H1 (cell line): ENCODE measurements around the gene AP2B1. TPM values are rescaled to one million over a fixed set of nuclear protein-coding genes. Genes with fewer than 3 reads are reported as not detected.

Source experiments
- CTCF ChIA-PET: fragments of 300-600 bp; sonication (Branson Sonifier 250); formaldehyde crosslinking; loops from one replicate; lab custom pipeline; 2021; ENCODE audit not compliant: partially characterized antibody; lab: Charles Lee
- POLR2A ChIA-PET: fragments of 300-600 bp; sonication (Branson Sonifier 250); formaldehyde crosslinking; loops from one replicate; lab custom pipeline; 2021; ENCODE audit warnings: inconsistent platforms; ENCODE audit not compliant: partially characterized antibody; lab: Charles Lee
- DNase-seq, 2 experiments: peaks; one replicate each; pipeline versions ENCODE4 v3.0.0 to v3.0.0-alpha.2; 2010 to 2022; ENCODE audit warnings: low spot score in 2 of 2, low read depth in 1 of 2, mixed read lengths in 1 of 2
- FAIRE-seq: peaks from 2 replicates; lab custom pipeline; 2011; peaks lifted over from hg19 to GRCh38; lab: Jason Lieb, UNC
- H2AFZ ChIP-seq: 2 replicates; pipeline ENCODE4 v1.8.1; 2012; ENCODE audit warnings: low read length, inconsistent platforms
- H2AK5ac ChIP-seq: 2 replicates; pipeline ENCODE4 v1.6.1; 2013; ENCODE audit warnings: low read depth, low read length
- H2BK120ac ChIP-seq: replicated peaks from 2 replicates; pipeline ENCODE3; 2013; ENCODE audit warnings: low read depth, low read length, inconsistent platforms
- H2BK12ac ChIP-seq: 2 replicates; pipeline ENCODE4 v1.6.1; 2013; ENCODE audit warnings: low read depth, low read length
- H2BK15ac ChIP-seq: 2 replicates; pipeline ENCODE4 v1.6.1; 2013; ENCODE audit warnings: low read length
- H2BK20ac ChIP-seq: 2 replicates; pipeline ENCODE4 v1.6.1; 2013; ENCODE audit warnings: low read length
- H2BK5ac ChIP-seq: 2 replicates; pipeline ENCODE4 v1.6.1; 2013; ENCODE audit warnings: low read depth, low read length
- H3K14ac ChIP-seq: 2 replicates; pipeline ENCODE4 v1.6.1; 2013; ENCODE audit warnings: inconsistent platforms; ENCODE audit not compliant: insufficient read length
- H3K18ac ChIP-seq: 2 replicates; pipeline ENCODE4 v1.6.1; 2013; ENCODE audit warnings: low read length; ENCODE audit errors: extremely low read depth
- H3K23ac ChIP-seq: 2 replicates; pipeline ENCODE4 v1.6.1; 2013; ENCODE audit warnings: inconsistent platforms; ENCODE audit not compliant: insufficient read length
- H3K23me2 ChIP-seq: 2 replicates; pipeline ENCODE4 v1.6.1; 2013; ENCODE audit warnings: low read depth, low read length
- H3K27ac ChIP-seq: 2 replicates; pipeline ENCODE4 v1.6.1; 2011; ENCODE audit warnings: low read depth, low read length, inconsistent platforms
- H3K27me3 ChIP-seq, 4 experiments: replicated peaks in 1 of 4; 1 replicate in 1 of 4; 2 replicates in 3 of 4; pipeline versions ENCODE4 v1.6.1 to v1.8.1; 2011 to 2013; ENCODE audit warnings: low read length in 3 of 4, mild to moderate bottlenecking in 3 of 4, inconsistent platforms in 2 of 4, mixed read lengths in 2 of 4, moderate library complexity in 1 of 4; ENCODE audit not compliant: control insufficient read depth in 3 of 4, insufficient read depth in 3 of 4; ENCODE audit errors: extremely low read depth in 1 of 4
- H3K36me3 ChIP-seq, 4 experiments: 2 replicates each; pipeline versions ENCODE4 v1.6.1 to v1.8.1; 2011 to 2013; ENCODE audit warnings: mild to moderate bottlenecking in 4 of 4, low read length in 3 of 4, moderate library complexity in 2 of 4, control low read depth in 1 of 4, inconsistent platforms in 1 of 4; ENCODE audit not compliant: insufficient read depth in 4 of 4, control insufficient read depth in 2 of 4
- H3K4ac ChIP-seq: replicated peaks from 2 replicates; pipeline ENCODE3; 2013; ENCODE audit warnings: low read length, low read depth, mixed read lengths, inconsistent platforms; ENCODE audit not compliant: insufficient read length
- H3K4me1 ChIP-seq, 4 experiments: replicated peaks in 1 of 4; 1 replicate in 1 of 4; 2 replicates in 3 of 4; pipeline versions ENCODE4 v1.6.1 to v1.8.1; 2011 to 2013; ENCODE audit warnings: low read length in 3 of 4, inconsistent platforms in 2 of 4, mixed read lengths in 1 of 4; ENCODE audit not compliant: insufficient read depth in 4 of 4, control insufficient read depth in 3 of 4
- H3K4me2 ChIP-seq, 2 experiments: 2 replicates each; pipeline versions ENCODE4 v1.6.1 to v1.8.1; 2011 to 2013; ENCODE audit warnings: low read depth in 2 of 2, low read length in 2 of 2, control low read depth in 1 of 2, inconsistent platforms in 1 of 2, mild to moderate bottlenecking in 1 of 2; ENCODE audit not compliant: insufficient read depth in 1 of 2
- H3K4me3 ChIP-seq, 4 experiments: fragments of 200-600, 300-600 bp in 1 of 4; sonication (generic), shearing (Covaris generic), sonication (Bioruptor Twin) in 1 of 4; 2 replicates each; pipeline versions ENCODE4 v1.5.1 to v1.8.1; 2011 to 2016; ENCODE audit warnings: low read length in 4 of 4, low read depth in 3 of 4, control low read depth in 2 of 4, inconsistent platforms in 2 of 4, mild to moderate bottlenecking in 2 of 4, mixed read lengths in 1 of 4, moderate library complexity in 1 of 4; ENCODE audit not compliant: insufficient read depth in 2 of 4; ENCODE audit errors: extremely low read depth in 1 of 4
- H3K56ac ChIP-seq: replicated peaks from 2 replicates; pipeline ENCODE3; 2013; ENCODE audit warnings: low read depth, mild to moderate bottlenecking, mixed read lengths, low read length, inconsistent platforms; ENCODE audit not compliant: insufficient read length
- H3K79me1 ChIP-seq: 2 replicates; pipeline ENCODE4 v1.6.1; 2013; ENCODE audit warnings: low read depth, low read length, control low read depth
- H3K79me2 ChIP-seq, 2 experiments: 2 replicates each; pipeline versions ENCODE4 v1.6.1 to v1.8.1; 2012 to 2013; ENCODE audit warnings: low read length in 2 of 2, mild to moderate bottlenecking in 2 of 2, inconsistent platforms in 1 of 2; ENCODE audit not compliant: insufficient read depth in 2 of 2, control insufficient read depth in 1 of 2
- H3K9ac ChIP-seq, 4 experiments: replicated peaks in 1 of 4; 1 replicate in 1 of 4; 2 replicates in 3 of 4; pipeline versions ENCODE4 v1.6.1 to v1.8.1; 2011 to 2013; ENCODE audit warnings: low read depth in 3 of 4, low read length in 3 of 4, control low read depth in 2 of 4, mild to moderate bottlenecking in 2 of 4, moderate library complexity in 2 of 4, inconsistent platforms in 1 of 4; ENCODE audit errors: extremely low read depth in 1 of 4
- H3K9me3 ChIP-seq, 2 experiments: 2 replicates each; pipeline versions ENCODE4 v1.6.1 to v1.8.1; 2012 to 2013; ENCODE audit warnings: mild to moderate bottlenecking in 2 of 2, moderate library complexity in 2 of 2, control low read depth in 1 of 2, inconsistent platforms in 1 of 2, low read depth in 1 of 2, low read length in 1 of 2, mixed read lengths in 1 of 2; ENCODE audit not compliant: insufficient read depth in 2 of 2
- H4K20me1 ChIP-seq, 2 experiments: replicated peaks in 1 of 2; 2 replicates each; pipeline versions ENCODE3 to v1.8.1; 2011 to 2013; ENCODE audit warnings: inconsistent platforms in 2 of 2, low read length in 2 of 2, mild to moderate bottlenecking in 1 of 2; ENCODE audit not compliant: insufficient read depth in 2 of 2, control insufficient read depth in 1 of 2
- H4K5ac ChIP-seq: 2 replicates; pipeline ENCODE4 v1.6.1; 2013; ENCODE audit warnings: low read length, low read depth, mixed read lengths, inconsistent platforms; ENCODE audit not compliant: insufficient read length
- H4K8ac ChIP-seq: 2 replicates; pipeline ENCODE4 v1.8.0; 2013; ENCODE audit warnings: mild to moderate bottlenecking, moderate library complexity, low read length, inconsistent platforms; ENCODE audit not compliant: insufficient read depth; ENCODE audit errors: extremely low read depth
- H4K91ac ChIP-seq: replicated peaks from 2 replicates; pipeline ENCODE3; 2013; ENCODE audit warnings: low read length, mixed read lengths, inconsistent platforms; ENCODE audit not compliant: insufficient read length
- ASH2L ChIP-seq: fragments of 200-600, 300-600 bp; sonication (generic); IDR thresholded peaks from one replicate; pipeline ENCODE4 v1.7.1; 2017; ENCODE audit warnings: low read length
- CBX8 ChIP-seq: fragments of 300-800, 300-1000 bp; sonication (generic); IDR thresholded peaks from 2 replicates; pipeline ENCODE4 v1.7.1; 2016; ENCODE audit warnings: low read depth, low read length, borderline replicate concordance
- CHD1 ChIP-seq: IDR thresholded peaks from 2 replicates; pipeline ENCODE4 v1.6.1; 2012; ENCODE audit warnings: low read depth, low read length, improper control_type of control experiment
- KDM1A ChIP-seq: fragments of 200-600, 300-600 bp; sonication (generic); IDR thresholded peaks from 2 replicates; pipeline ENCODE4 v1.7.1; 2016; ENCODE audit warnings: mild to moderate bottlenecking, low read length, borderline replicate concordance
- RAD21 ChIP-seq, 2 experiments: IDR thresholded peaks in 1 of 2; conservative IDR thresholded peaks in 1 of 2; 2 replicates each; pipeline ENCODE4 v1.6.1; 2011; ENCODE audit warnings: low read depth in 2 of 2, low read length in 2 of 2, improper control_type of control experiment in 1 of 2, inconsistent platforms in 1 of 2, mild to moderate bottlenecking in 1 of 2, moderate library complexity in 1 of 2
- RNF2 ChIP-seq: fragments of 200-900, 300-1000 bp; sonication (generic); IDR thresholded peaks from 2 replicates; pipeline ENCODE4 v1.7.1; 2016; ENCODE audit warnings: borderline replicate concordance, low read depth, mild to moderate bottlenecking, antibody characterized with exemption, low read length; ENCODE audit not compliant: poor library complexity, severe bottlenecking; ENCODE audit errors: missing control alignments
- SAP30 ChIP-seq: fragments of 300-600 bp; sonication (generic); IDR thresholded peaks from 2 replicates; pipeline ENCODE4 v1.7.1; 2012; ENCODE audit warnings: low read length, moderate library complexity, mild to moderate bottlenecking, inconsistent platforms; ENCODE audit not compliant: insufficient read depth, insufficient replicate concordance
- SIRT6 ChIP-seq: IDR thresholded peaks from one replicate; pipeline ENCODE4 v1.7.1; 2012; ENCODE audit warnings: low read length, inconsistent platforms
- SIX5 ChIP-seq: IDR thresholded peaks from 2 replicates; pipeline ENCODE4 v1.6.1; 2011; ENCODE audit warnings: mild to moderate bottlenecking, low read depth, low read length
- WGBS, 2 experiments: shearing (Covaris generic) in 1 of 2; methylation state at CpG; one replicate each; pipeline versions ENCODE4 v1.1.6 to v1.1.7; 2013 to 2015; ENCODE audit warnings: low lambda C conversion rate in 2 of 2, mixed read lengths in 2 of 2, inconsistent platforms in 1 of 2, low coverage in 1 of 2, missing lambda C conversion rate in 1 of 2; ENCODE audit not compliant: insufficient replicate concordance in 2 of 2, insufficient coverage in 1 of 2, insufficient read length in 1 of 2; ENCODE audit errors: extremely low coverage in 1 of 2, missing lambda C conversion rate in 1 of 2; 5-methylcytosine and 5-hydroxymethylcytosine counted together
- polyA plus RNA-seq, 7 experiments: library from polyadenylated mRNA; depleted of rRNA in 3 of 7; stranded (reverse) in 5 of 7; unstranded in 2 of 7; fragments of >200 nt in 5 of 7; fragments of 200-250 nt in 2 of 7; gene quantifications; 1 replicate in 5 of 7; 2 replicates in 1 of 7; 4 replicates in 1 of 7; pipeline versions ENCODE4 v1.2.1 to v1.2.3, GENCODE V29; 2011 to 2013; ENCODE audit warnings: missing spikeins in 2 of 7, mixed read lengths in 2 of 7
- total RNA-seq: library from RNA; stranded (reverse); fragmentation: NEBNext Ultra II Directional; extraction: Animal tissue kit (Norgen Biotek cat#: 25700); gene quantifications from 2 replicates; pipeline ENCODE4 v1.2.1, GENCODE V29; 2021
- TF ChIP-seq, protein P1 (sequence below): IDR thresholded peaks from 2 replicates; pipeline ENCODE4 v1.6.1; 2012; ENCODE audit warnings: low read length, inconsistent platforms
- TF ChIP-seq, protein P2 (sequence below): IDR thresholded peaks from 2 replicates; pipeline ENCODE4 v1.6.1; 2012; ENCODE audit warnings: inconsistent platforms

The AP2B1 gene
- total and polyA plus RNA-seq, 2 of the 8 experiments (the other 6 are each of a cell fraction or from before 2014, with no cell fraction given) = 95.5 to 199 TPM

DNA sequence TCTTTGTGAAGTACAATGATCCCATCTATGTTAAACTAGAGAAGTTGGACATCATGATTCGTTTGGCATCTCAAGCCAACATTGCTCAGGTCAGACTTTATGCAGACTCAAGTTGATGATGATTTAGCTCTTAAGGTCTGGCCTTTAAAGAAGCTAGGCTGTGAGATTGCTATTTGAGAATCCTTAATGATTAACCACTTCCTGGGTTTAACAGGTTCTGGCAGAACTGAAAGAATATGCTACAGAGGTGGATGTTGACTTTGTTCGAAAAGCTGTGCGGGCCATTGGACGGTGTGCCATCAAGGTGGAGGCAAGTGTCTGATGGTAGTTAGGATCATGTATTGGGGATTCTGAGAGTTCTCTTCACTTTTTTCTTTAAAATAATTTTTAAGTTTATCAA lies 40.3 kb downstream of the AP2B1 start:
- Histone ChIP-seq H4K20me1 (peaks cover 3 to 5% of the 10 kb centered on the region in 2 experiments), H3K4me1 (no peaks in the 10 kb centered on the region), H3K9me3 (no peaks in the 10 kb centered on the region), H4K8ac (no peak overlapping the region), H3K36me3 (peaks cover 0 to 54% (median 29%) of the 10 kb centered on the region in 4 experiments; a peak in 7 of 8 replicates), H3K23me2 (no peaks in the 10 kb centered on the region), H3K4me2 (no peak overlapping the region), H3K9ac (no peak overlapping the region), H3K79me1 (no peaks in the 10 kb centered on the region), H2BK5ac (no peak overlapping the region), H2AFZ (no peak overlapping the region), H3K23ac (no peak overlapping the region), H2BK15ac (no peak overlapping the region), H2BK12ac (no peak overlapping the region), H2BK20ac (no peak overlapping the region), H3K4ac (no peak overlapping the region), H4K91ac (no peak overlapping the region), H3K14ac (no peak overlapping the region), H4K5ac (no peak overlapping the region), H2BK120ac (no peak overlapping the region), H3K27me3 (no peaks in the 10 kb centered on the region), H3K56ac (no peak overlapping the region), H3K27ac (no peak overlapping the region), H3K18ac (no peak overlapping the region), H3K79me2 (no peaks in the 10 kb centered on the region), H2AK5ac (no peak overlapping the region), H3K4me3 (no peak overlapping the region)
- CTCF ChIA-PET = interaction anchor here (0.9 kb wide), 1 partner anchor 120 kb away, joined by 3 read pairs; no protein-coding TSS in a partner anchor
- no peak for FAIRE-seq
- no peak for DNase-seq
- TF ChIP-seq, protein P1, sequence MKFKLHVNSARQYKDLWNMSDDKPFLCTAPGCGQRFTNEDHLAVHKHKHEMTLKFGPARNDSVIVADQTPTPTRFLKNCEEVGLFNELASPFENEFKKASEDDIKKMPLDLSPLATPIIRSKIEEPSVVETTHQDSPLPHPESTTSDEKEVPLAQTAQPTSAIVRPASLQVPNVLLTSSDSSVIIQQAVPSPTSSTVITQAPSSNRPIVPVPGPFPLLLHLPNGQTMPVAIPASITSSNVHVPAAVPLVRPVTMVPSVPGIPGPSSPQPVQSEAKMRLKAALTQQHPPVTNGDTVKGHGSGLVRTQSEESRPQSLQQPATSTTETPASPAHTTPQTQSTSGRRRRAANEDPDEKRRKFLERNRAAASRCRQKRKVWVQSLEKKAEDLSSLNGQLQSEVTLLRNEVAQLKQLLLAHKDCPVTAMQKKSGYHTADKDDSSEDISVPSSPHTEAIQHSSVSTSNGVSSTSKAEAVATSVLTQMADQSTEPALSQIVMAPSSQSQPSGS = no peak
- TF ChIP-seq KDM1A (no peak), SIRT6 (no peak), RAD21 (IDR thresholded peaks at IDR 0.05 in 1 of 2, conservative IDR thresholded peaks at IDR 0.05 in 1 of 2; ENCODE audit: low read depth in 2 of 2, low read length in 2 of 2) (no peak), SAP30 (no peak), RNF2 (no peak), CHD1 (no peak), ASH2L (no peak), SIX5 (no peak), CBX8 (no peak)
- TF ChIP-seq, protein P2, sequence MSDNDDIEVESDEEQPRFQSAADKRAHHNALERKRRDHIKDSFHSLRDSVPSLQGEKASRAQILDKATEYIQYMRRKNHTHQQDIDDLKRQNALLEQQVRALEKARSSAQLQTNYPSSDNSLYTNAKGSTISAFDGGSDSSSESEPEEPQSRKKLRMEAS = no peak
- POLR2A ChIA-PET = interaction anchor here (1.2 kb wide), 1 partner anchor 22 kb away, joined by 3 read pairs; no protein-coding TSS in a partner anchor
- 93% methylated on average over 4 of the region's 4 CpGs; no CpG with 5 or more reads in 1 of the 2 experiments for WGBS, 2 experiments
